GM23338 (cell line): Measurements from ENCODE around the gene CMTM2. TPM values are rescaled to one million over a fixed set of nuclear protein-coding genes. Genes with fewer than 3 reads are reported as not detected.
A peak's percentile ranks its signal among the peaks of the same experiment; 100 is the strongest.

ENCODE experiments used
- ATAC-seq: fragments of 200-7000 bp; cut with Tn5 transposase; 3 replicates; pipeline ENCODE4 v1.9.1; 2020
- DNase-seq: peaks from one replicate; pipeline ENCODE4 v3.0.0-alpha.2; 2015; ENCODE audit warnings: low spot score
- H2AFZ ChIP-seq: fragments of 200-600 bp; sonication (generic); 2 replicates; pipeline ENCODE4 v1.8.0; 2016; ENCODE audit warnings: antibody characterized with exemption, mild to moderate bottlenecking, moderate library complexity
- H3F3A ChIP-seq: fragments of 200-600 bp; sonication (generic); replicated peaks from 2 replicates; pipeline ENCODE4 v1.8.0; 2017; ENCODE audit warnings: antibody characterized with exemption, mixed run types, low read depth
- H3K27ac ChIP-seq: fragments of 200-600 bp; sonication (generic); 2 replicates; pipeline ENCODE4 v1.6.1; 2016; ENCODE audit warnings: low read depth
- H3K27me3 ChIP-seq: fragments of 200-600 bp; sonication (generic); 2 replicates; pipeline ENCODE4 v1.8.0; 2016; ENCODE audit warnings: mild to moderate bottlenecking, mixed run types, moderate library complexity; ENCODE audit not compliant: insufficient read depth
- H3K36me3 ChIP-seq: fragments of 200-600 bp; sonication (generic); 2 replicates; pipeline ENCODE4 v1.8.0; 2016; ENCODE audit warnings: mild to moderate bottlenecking; ENCODE audit not compliant: insufficient read depth
- H3K4me1 ChIP-seq: fragments of 200-600 bp; sonication (generic); 2 replicates; pipeline ENCODE4 v1.8.0; 2016; ENCODE audit warnings: mild to moderate bottlenecking, moderate library complexity; ENCODE audit not compliant: insufficient read depth
- H3K4me2 ChIP-seq: fragments of 200-600 bp; sonication (generic); 2 replicates; pipeline ENCODE4 v1.7.1; 2017; ENCODE audit warnings: mixed run types
- H3K4me3 ChIP-seq: fragments of 200-600 bp; sonication (generic); 2 replicates; pipeline ENCODE4 v1.6.1; 2016; ENCODE audit warnings: mixed run types
- H3K79me2 ChIP-seq: fragments of 200-600 bp; sonication (generic); replicated peaks from 2 replicates; pipeline ENCODE4 v1.8.0; 2017; ENCODE audit warnings: mild to moderate bottlenecking; ENCODE audit not compliant: insufficient read depth
- H3K9me2 ChIP-seq: fragments of 200-600 bp; sonication (generic); 2 replicates; pipeline ENCODE4 v1.8.0; 2017; ENCODE audit not compliant: insufficient read depth
- H4K20me1 ChIP-seq: fragments of 200-600 bp; sonication (generic); replicated peaks from 2 replicates; pipeline ENCODE4 v1.8.0; 2017; ENCODE audit warnings: mild to moderate bottlenecking; ENCODE audit not compliant: insufficient read depth
- H3K27ac Mint-ChIP-seq: 2 replicates; pipeline ENCODE4 v1.8.0; 2020; ENCODE audit warnings: inconsistent platforms, mild to moderate bottlenecking, moderate library complexity, mixed read lengths
- H3K27me3 Mint-ChIP-seq: 3 replicates; pipeline ENCODE4 v1.8.0; 2022; ENCODE audit warnings: low read depth, mild to moderate bottlenecking, moderate library complexity, mixed read lengths, inconsistent platforms; ENCODE audit not compliant: insufficient read depth, poor library complexity
- H3K36me3 Mint-ChIP-seq: 3 replicates; pipeline ENCODE4 v1.8.0; 2021; ENCODE audit warnings: low read depth, mild to moderate bottlenecking, inconsistent platforms, moderate library complexity, mixed read lengths
- H3K4me1 Mint-ChIP-seq: 3 replicates; pipeline ENCODE4 v1.8.0; 2020; ENCODE audit warnings: mild to moderate bottlenecking, inconsistent platforms, mixed read lengths
- H3K4me3 Mint-ChIP-seq: 3 replicates; pipeline ENCODE4 v1.8.0; 2021; ENCODE audit warnings: moderate library complexity, mild to moderate bottlenecking, inconsistent platforms, mixed read lengths
- H3K9me3 Mint-ChIP-seq: 3 replicates; pipeline ENCODE4 v1.8.0; 2020; ENCODE audit warnings: moderate library complexity, mild to moderate bottlenecking, inconsistent platforms, mixed read lengths
- CREB1 ChIP-seq: fragments of 250-450 bp; sonication (Bioruptor Pico); IDR thresholded peaks from 2 replicates; pipeline ENCODE4 v1.5.0; 2020; ENCODE audit warnings: low read depth, mild to moderate bottlenecking, moderate library complexity
- EZH2 ChIP-seq: fragments of 200-600 bp; sonication (generic); IDR thresholded peaks from one replicate; pipeline ENCODE4 v1.8.0; 2017; ENCODE audit warnings: antibody characterized with exemption, mild to moderate bottlenecking, low read depth; ENCODE audit not compliant: unreplicated experiment
- EZH2phosphoT487 ChIP-seq: fragments of 200-600 bp; sonication (generic); IDR thresholded peaks from one replicate; pipeline ENCODE4 v1.8.1; 2018; ENCODE audit warnings: antibody characterized with exemption; ENCODE audit not compliant: unreplicated experiment
- JUNB ChIP-seq: IDR thresholded peaks from one replicate; pipeline ENCODE4 v1.6.1; 2016; ENCODE audit warnings: antibody characterized with exemption; ENCODE audit not compliant: unreplicated experiment
- NANOG ChIP-seq: IDR thresholded peaks from 2 replicates; pipeline ENCODE4 v1.6.1; 2016; ENCODE audit warnings: antibody characterized with exemption, borderline replicate concordance
- POLR2AphosphoS5 ChIP-seq: IDR thresholded peaks from 2 replicates; pipeline ENCODE4 v1.6.1; 2016; ENCODE audit warnings: antibody characterized with exemption, low read depth
- STAT1 ChIP-seq: IDR thresholded peaks from one replicate; pipeline ENCODE4 v1.6.1; 2016; ENCODE audit warnings: antibody characterized with exemption; ENCODE audit not compliant: unreplicated experiment
- ZNF114 ChIP-seq: fragments of 250-450 bp; sonication (Bioruptor Pico); IDR thresholded peaks from 2 replicates; pipeline ENCODE4 v1.5.0; 2020; ENCODE audit warnings: mild to moderate bottlenecking, moderate library complexity
- ZNF331 ChIP-seq: fragments of 250-450 bp; sonication (Bioruptor Pico); IDR thresholded peaks from 2 replicates; pipeline ENCODE4 v1.5.0; 2020; ENCODE audit warnings: low read depth, mild to moderate bottlenecking, moderate library complexity
- polyA plus RNA-seq: library from polyadenylated mRNA; unstranded; fragments of >200 nt; fragmentation: Nextera tagmentation; extraction: Ambion mirVana; gene quantifications from 2 replicates; pipeline ENCODE4 v1.2.1, GENCODE V29; 2016
- total RNA-seq: library from RNA; depleted of rRNA; stranded (reverse); fragments of >200 nt; shearing (Covaris generic); gene quantifications from 2 replicates; pipeline ENCODE4 v1.2.3, GENCODE V29; 2014
- TF ChIP-seq, protein P1 (sequence below): IDR thresholded peaks from 2 replicates; pipeline ENCODE4 v1.6.1; 2016; ENCODE audit warnings: antibody characterized with exemption
- TF ChIP-seq, protein P2 (sequence below): IDR thresholded peaks from one replicate; pipeline ENCODE4 v1.6.1; 2018; ENCODE audit warnings: antibody characterized with exemption; ENCODE audit not compliant: unreplicated experiment
- TF ChIP-seq, protein P3 (sequence below), 2 experiments: fragments of 200-600 bp in 1 of 2; sonication (generic) in 1 of 2; conservative IDR thresholded peaks; 2 replicates each; pipeline versions ENCODE4 v1.5.1 to v1.6.1; 2016 to 2017; ENCODE audit warnings: antibody characterized with exemption in 2 of 2, low read depth in 2 of 2, mild to moderate bottlenecking in 2 of 2, moderate library complexity in 1 of 2

The CMTM2 gene
- total and polyA plus RNA-seq, 2 experiments from 2014 or later = not detected

DNA sequence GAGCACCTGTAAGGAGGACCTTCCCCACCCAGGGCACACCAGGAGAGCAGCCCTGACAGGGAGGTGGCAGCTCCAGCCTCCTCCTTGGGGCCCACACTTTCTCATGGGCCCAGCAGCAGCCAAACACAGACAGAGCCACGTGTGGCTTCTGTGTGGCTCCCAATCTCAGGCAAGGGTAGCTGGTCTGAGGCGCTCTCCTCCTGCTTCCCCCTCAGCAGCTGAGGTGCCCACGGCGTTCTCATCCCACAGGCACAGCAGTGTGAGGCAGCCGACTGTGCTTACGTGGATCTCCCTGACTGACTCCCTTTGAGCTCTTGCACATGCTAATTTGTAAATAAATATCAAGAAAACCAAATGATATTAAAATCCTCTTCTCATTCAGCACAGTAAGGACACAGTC is 56.1 kb downstream of the CMTM2 start:
- H3K27ac ChIP-seq = no peak overlapping the region
- H2AFZ ChIP-seq = no peak overlapping the region
- no peak for DNase-seq
- H3K79me2 ChIP-seq = peaks cover 14% of the 10 kb centered on the region; the same call in 1 of the 2 replicates
- H3K4me1 ChIP-seq = peaks cover 18% of the 10 kb centered on the region
- Mint-ChIP-seq H3K4me3 (no peak overlapping the region), H3K27me3 (peaks cover 2% of the 10 kb centered on the region), H3K36me3 (peaks cover 26% of the 10 kb centered on the region), H3K27ac (peak overlapping the region; percentile 34; the same call in 1 of the 2 replicates), H3K4me1 (peaks cover 20% of the 10 kb centered on the region), H3K9me3 (0 out of 3 replicates have a peak, but pooled peaks cover 2% of the 10 kb centered on the region)
- ATAC-seq = no peak
- H3K27me3 ChIP-seq = no peaks in the 10 kb centered on the region
- TF ChIP-seq ZNF331 (CRISPR knock-in tag) = no peak
- TF ChIP-seq EZH2 = no peak
- H4K20me1 ChIP-seq = peaks cover 9% of the 10 kb centered on the region
- no peak overlapping the region for H3K4me3 ChIP-seq
- H3F3A ChIP-seq = no peaks in the 10 kb centered on the region
- H3K36me3 ChIP-seq = no peaks in the 10 kb centered on the region
- H3K4me2 ChIP-seq = no peak overlapping the region
- no peaks in the 10 kb centered on the region for H3K9me2 ChIP-seq

DNA sequence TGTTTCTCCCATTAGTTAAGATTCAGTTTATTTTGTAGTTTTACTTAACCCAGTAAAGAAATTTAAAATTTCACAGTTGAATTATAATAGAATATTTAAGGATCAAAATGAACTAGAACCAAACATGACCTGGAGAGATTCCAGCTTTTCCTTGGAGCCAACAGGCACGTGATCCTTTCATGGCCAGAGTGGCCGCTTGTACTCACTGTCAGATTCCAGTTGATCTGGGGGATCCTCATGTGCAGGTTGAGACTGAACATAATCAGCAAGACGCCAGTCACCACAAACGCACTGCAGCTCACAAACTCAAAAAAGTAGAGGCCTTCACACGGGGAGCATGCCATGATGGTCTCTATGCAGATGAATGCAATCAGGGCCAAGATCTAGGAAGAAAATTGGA is 56.9 kb downstream of the CMTM2 start:
- no peak overlapping the region for H3K27ac Mint-ChIP-seq
- H3K4me1 Mint-ChIP-seq = peaks cover 21% of the 10 kb centered on the region
- no peak overlapping the region for H3K27ac ChIP-seq
- no peak overlapping the region for H3K4me3 ChIP-seq
- ATAC-seq = no peak
- peaks cover 18% of the 10 kb centered on the region for H3K4me1 ChIP-seq
- H3K9me3 Mint-ChIP-seq = 0 out of 3 replicates have a peak, but pooled peaks cover 2% of the 10 kb centered on the region
- H3K4me2 ChIP-seq = no peak overlapping the region
- H3F3A ChIP-seq = no peaks in the 10 kb centered on the region
- H2AFZ ChIP-seq = no peak overlapping the region
- H3K9me2 ChIP-seq = no peaks in the 10 kb centered on the region
- no peaks in the 10 kb centered on the region for H3K27me3 ChIP-seq
- H3K36me3 ChIP-seq = no peaks in the 10 kb centered on the region
- H3K36me3 Mint-ChIP-seq = peaks cover 26% of the 10 kb centered on the region
- H3K27me3 Mint-ChIP-seq = peaks cover 4% of the 10 kb centered on the region
- H4K20me1 ChIP-seq = peaks cover 13% of the 10 kb centered on the region
- DNase-seq = no peak
- H3K4me3 Mint-ChIP-seq = no peak overlapping the region
- peaks cover 19% of the 10 kb centered on the region; the same call in 1 of the 2 replicates for H3K79me2 ChIP-seq
- TF ChIP-seq, protein P1, sequence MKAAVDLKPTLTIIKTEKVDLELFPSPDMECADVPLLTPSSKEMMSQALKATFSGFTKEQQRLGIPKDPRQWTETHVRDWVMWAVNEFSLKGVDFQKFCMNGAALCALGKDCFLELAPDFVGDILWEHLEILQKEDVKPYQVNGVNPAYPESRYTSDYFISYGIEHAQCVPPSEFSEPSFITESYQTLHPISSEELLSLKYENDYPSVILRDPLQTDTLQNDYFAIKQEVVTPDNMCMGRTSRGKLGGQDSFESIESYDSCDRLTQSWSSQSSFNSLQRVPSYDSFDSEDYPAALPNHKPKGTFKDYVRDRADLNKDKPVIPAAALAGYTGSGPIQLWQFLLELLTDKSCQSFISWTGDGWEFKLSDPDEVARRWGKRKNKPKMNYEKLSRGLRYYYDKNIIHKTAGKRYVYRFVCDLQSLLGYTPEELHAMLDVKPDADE = no peak
- TF ChIP-seq ZNF114 (CRISPR knock-in tag) (no peak), STAT1 (no peak), POLR2AphosphoS5 (no peak), EZH2 (no peak), CREB1 (CRISPR knock-in tag) (no peak), JUNB (no peak), EZH2phosphoT487 (no peak), NANOG (no peak), ZNF331 (CRISPR knock-in tag) (no peak)
- TF ChIP-seq, protein P2, sequence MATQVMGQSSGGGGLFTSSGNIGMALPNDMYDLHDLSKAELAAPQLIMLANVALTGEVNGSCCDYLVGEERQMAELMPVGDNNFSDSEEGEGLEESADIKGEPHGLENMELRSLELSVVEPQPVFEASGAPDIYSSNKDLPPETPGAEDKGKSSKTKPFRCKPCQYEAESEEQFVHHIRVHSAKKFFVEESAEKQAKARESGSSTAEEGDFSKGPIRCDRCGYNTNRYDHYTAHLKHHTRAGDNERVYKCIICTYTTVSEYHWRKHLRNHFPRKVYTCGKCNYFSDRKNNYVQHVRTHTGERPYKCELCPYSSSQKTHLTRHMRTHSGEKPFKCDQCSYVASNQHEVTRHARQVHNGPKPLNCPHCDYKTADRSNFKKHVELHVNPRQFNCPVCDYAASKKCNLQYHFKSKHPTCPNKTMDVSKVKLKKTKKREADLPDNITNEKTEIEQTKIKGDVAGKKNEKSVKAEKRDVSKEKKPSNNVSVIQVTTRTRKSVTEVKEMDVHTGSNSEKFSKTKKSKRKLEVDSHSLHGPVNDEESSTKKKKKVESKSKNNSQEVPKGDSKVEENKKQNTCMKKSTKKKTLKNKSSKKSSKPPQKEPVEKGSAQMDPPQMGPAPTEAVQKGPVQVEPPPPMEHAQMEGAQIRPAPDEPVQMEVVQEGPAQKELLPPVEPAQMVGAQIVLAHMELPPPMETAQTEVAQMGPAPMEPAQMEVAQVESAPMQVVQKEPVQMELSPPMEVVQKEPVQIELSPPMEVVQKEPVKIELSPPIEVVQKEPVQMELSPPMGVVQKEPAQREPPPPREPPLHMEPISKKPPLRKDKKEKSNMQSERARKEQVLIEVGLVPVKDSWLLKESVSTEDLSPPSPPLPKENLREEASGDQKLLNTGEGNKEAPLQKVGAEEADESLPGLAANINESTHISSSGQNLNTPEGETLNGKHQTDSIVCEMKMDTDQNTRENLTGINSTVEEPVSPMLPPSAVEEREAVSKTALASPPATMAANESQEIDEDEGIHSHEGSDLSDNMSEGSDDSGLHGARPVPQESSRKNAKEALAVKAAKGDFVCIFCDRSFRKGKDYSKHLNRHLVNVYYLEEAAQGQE = no peak
- TF ChIP-seq, protein P3, sequence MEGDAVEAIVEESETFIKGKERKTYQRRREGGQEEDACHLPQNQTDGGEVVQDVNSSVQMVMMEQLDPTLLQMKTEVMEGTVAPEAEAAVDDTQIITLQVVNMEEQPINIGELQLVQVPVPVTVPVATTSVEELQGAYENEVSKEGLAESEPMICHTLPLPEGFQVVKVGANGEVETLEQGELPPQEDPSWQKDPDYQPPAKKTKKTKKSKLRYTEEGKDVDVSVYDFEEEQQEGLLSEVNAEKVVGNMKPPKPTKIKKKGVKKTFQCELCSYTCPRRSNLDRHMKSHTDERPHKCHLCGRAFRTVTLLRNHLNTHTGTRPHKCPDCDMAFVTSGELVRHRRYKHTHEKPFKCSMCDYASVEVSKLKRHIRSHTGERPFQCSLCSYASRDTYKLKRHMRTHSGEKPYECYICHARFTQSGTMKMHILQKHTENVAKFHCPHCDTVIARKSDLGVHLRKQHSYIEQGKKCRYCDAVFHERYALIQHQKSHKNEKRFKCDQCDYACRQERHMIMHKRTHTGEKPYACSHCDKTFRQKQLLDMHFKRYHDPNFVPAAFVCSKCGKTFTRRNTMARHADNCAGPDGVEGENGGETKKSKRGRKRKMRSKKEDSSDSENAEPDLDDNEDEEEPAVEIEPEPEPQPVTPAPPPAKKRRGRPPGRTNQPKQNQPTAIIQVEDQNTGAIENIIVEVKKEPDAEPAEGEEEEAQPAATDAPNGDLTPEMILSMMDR (conservative IDR thresholded peaks at IDR 0.05; ENCODE audit: low read depth in 2 of 2) = no peak
